Gastrocnemius medialis (tissue), 4 donors: ENCODE data around the gene CTNNA2.

Source experiments
- POLR2A ChIP-seq, 2 donors: fragments of 450-650 bp; IDR thresholded peaks; one replicate each; pipeline ENCODE4 v1.6.1; 2017; ENCODE audit warnings: antibody characterized with exemption in 2 of 2, mild to moderate bottlenecking in 2 of 2, moderate library complexity in 2 of 2
- TF ChIP-seq, protein P1 (sequence below), 5 experiments: fragments of 450-650 bp in 3 of 5; fragments of 200-600 bp in 2 of 5; sonication (generic) in 2 of 5; IDR thresholded peaks in 4 of 5; conservative IDR thresholded peaks in 1 of 5; 1 replicate in 4 of 5; 2 replicates in 1 of 5; pipeline ENCODE4 v1.5.1; 2016 to 2019; ENCODE audit warnings: antibody characterized with exemption in 5 of 5, mild to moderate bottlenecking in 3 of 5, moderate library complexity in 3 of 5

GRCh38 chr2:80255918-80256781 is 743.3 kb downstream of the CTNNA2 start:
- TF ChIP-seq, protein P1, sequence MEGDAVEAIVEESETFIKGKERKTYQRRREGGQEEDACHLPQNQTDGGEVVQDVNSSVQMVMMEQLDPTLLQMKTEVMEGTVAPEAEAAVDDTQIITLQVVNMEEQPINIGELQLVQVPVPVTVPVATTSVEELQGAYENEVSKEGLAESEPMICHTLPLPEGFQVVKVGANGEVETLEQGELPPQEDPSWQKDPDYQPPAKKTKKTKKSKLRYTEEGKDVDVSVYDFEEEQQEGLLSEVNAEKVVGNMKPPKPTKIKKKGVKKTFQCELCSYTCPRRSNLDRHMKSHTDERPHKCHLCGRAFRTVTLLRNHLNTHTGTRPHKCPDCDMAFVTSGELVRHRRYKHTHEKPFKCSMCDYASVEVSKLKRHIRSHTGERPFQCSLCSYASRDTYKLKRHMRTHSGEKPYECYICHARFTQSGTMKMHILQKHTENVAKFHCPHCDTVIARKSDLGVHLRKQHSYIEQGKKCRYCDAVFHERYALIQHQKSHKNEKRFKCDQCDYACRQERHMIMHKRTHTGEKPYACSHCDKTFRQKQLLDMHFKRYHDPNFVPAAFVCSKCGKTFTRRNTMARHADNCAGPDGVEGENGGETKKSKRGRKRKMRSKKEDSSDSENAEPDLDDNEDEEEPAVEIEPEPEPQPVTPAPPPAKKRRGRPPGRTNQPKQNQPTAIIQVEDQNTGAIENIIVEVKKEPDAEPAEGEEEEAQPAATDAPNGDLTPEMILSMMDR (IDR thresholded peaks at IDR 0.05 in 4 of 5, conservative IDR thresholded peaks at IDR 0.05 in 1 of 5), result no peak
- no peak for TF ChIP-seq POLR2A (IDR thresholded peaks at IDR 0.05)
